GM21825 (cell line): Measurements from ENCODE around the gene GPRC5B.

ENCODE experiments used
- ATAC-seq: cut with Tn5 transposase; IDR thresholded peaks from one replicate; pipeline ENCODE4 v1.9.1; 2021; ENCODE audit warnings: mild to moderate bottlenecking, moderate library complexity; ENCODE audit not compliant: unreplicated experiment

Gene GPRC5B

GRCh38 chr16:19884611-19885450 lies at the start of gene GPRC5B:
Gene GPRC5B, minus strand, starts transcription at chr16:19884848. Its CDS starts 12,003 bp downstream, at chr16:19872845.
- no peak for ATAC-seq

- no peak for ATAC-seq
These were observed 49.1 kb upstream of the GPRC5B start for GRCh38 chr16:19933740-19934139.

- no peak for ATAC-seq
These were observed 44.4 kb upstream of the GPRC5B start for GRCh38 chr16:19929062-19929511.

GRCh38 chr16:19928432-19928831 lies 43.8 kb upstream of the GPRC5B start:
- no peak for ATAC-seq

- no peak for ATAC-seq
These were observed 42.1 kb upstream of the GPRC5B start for GRCh38 chr16:19926449-19927390.

- no peak for ATAC-seq
These were observed 38.7 kb upstream of the GPRC5B start for GRCh38 chr16:19923396-19923795.

GRCh38 chr16:19919142-19919541 lies 34.5 kb upstream of the GPRC5B start:
- ATAC-seq: no peak

- ATAC-seq: no peak
These were observed 31.4 kb upstream of the GPRC5B start for GRCh38 chr16:19916064-19916463.

- ATAC-seq: no peak
These were observed 30.2 kb upstream of the GPRC5B start for GRCh38 chr16:19914877-19915276.

- no peak for ATAC-seq
These were observed 28.6 kb upstream of the GPRC5B start for GRCh38 chr16:19913340-19913645.

- no peak for ATAC-seq
These were observed 28.0 kb upstream of the GPRC5B start for GRCh38 chr16:19912455-19913339.

- ATAC-seq: no peak
These were observed 27.3 kb upstream of the GPRC5B start for GRCh38 chr16:19911747-19912454.

GRCh38 chr16:19911204-19911603 lies 26.6 kb upstream of the GPRC5B start:
- no peak for ATAC-seq

GRCh38 chr16:19909750-19910322 lies 25.2 kb upstream of the GPRC5B start:
- no peak for ATAC-seq

- ATAC-seq: no peak
These were observed 24.3 kb upstream of the GPRC5B start for GRCh38 chr16:19908921-19909320.

GRCh38 chr16:19907161-19907992 lies 22.7 kb upstream of the GPRC5B start:
- no peak for ATAC-seq

GRCh38 chr16:19901164-19901563 lies 16.5 kb upstream of the GPRC5B start:
- ATAC-seq: no peak

- no peak for ATAC-seq
These were observed 14.9 kb upstream of the GPRC5B start for GRCh38 chr16:19899605-19899955.
